ENCODE results near the gene MYO3B.

DNA sequence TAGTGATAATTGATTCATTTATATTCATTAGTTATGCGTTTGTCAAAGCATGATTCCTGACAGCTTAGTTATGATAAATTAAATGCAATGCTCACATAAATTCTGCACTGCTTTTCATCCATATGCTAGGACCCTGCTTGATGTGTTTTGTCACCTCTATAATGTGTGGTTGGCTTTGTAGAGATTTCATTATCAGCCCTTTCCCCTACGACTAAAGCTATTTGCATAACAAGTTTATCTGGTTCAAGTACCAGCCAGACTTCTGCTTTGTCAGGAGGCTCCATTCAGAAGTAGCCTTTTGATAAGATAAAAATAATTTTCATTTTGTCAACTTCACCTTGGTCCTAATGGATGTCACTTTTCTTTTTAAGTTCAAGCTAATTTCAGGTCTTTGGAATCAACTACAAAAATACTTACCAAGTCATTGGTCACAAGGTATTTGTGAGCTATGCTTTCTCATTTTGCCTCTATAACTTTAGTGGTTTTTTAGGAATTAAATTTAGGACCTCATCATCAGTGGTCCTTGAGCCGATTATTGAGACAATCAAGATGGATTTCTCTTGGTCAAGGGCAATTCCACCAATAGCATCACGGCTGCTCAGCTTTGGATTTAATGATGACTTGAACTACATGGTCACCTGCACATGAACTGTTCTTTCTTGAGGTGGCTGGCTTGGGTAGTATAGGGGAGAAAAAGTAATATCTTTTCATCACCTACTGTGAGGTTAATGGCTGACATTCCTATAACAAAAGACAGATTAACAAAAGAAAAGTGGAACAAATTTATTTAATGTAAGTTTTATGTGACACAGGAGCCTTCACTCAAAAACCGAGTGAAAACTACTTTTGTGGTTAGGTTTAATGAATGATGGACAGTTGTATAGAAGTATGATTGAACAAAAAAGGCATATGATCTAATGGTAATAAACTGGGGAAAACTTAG, 162.1 kb downstream of the MYO3B start:
- TF ChIP-seq, protein P1, sequence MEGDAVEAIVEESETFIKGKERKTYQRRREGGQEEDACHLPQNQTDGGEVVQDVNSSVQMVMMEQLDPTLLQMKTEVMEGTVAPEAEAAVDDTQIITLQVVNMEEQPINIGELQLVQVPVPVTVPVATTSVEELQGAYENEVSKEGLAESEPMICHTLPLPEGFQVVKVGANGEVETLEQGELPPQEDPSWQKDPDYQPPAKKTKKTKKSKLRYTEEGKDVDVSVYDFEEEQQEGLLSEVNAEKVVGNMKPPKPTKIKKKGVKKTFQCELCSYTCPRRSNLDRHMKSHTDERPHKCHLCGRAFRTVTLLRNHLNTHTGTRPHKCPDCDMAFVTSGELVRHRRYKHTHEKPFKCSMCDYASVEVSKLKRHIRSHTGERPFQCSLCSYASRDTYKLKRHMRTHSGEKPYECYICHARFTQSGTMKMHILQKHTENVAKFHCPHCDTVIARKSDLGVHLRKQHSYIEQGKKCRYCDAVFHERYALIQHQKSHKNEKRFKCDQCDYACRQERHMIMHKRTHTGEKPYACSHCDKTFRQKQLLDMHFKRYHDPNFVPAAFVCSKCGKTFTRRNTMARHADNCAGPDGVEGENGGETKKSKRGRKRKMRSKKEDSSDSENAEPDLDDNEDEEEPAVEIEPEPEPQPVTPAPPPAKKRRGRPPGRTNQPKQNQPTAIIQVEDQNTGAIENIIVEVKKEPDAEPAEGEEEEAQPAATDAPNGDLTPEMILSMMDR (conservative IDR thresholded peaks at IDR 0.05), result no peak
- TF ChIP-seq ZFX (IDR thresholded peaks at IDR 0.05), result no peak
